ENCODE data around the gene DNAJC11.

DNAJC11 gene

DNA sequence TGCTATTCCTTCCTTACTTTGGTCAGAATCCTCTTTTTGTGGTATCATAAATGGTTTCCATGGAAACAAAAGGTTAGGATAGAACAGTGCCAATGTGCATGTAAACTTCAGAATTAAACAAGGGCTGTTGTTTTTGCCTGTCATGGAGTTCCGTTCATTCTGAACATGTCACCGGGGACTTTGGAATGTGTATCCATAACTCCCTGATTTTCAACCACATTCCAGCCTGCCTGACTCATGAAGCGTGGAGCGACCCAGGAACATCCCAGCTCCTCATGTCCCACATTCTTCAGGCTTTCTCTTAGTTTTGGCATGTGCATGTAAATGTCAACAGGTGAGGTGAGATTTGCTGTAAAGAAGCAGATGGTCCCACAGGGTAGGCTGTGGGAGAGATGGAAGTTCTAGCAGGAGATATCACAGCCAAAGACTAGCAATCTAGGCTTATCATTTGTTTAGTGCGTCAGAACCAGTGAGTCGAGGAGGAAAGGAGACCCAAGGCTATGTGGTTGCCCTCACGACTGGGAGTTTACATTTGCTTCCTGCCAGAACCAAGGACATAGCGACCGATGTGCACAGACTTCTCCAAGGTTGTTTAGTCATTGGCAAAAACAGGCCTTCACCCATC, 23.0 kb upstream of the DNAJC11 start:
- peaks cover 65% of the 10 kb centered on the region for H3K27me3 ChIP-seq (replicated peaks; ENCODE audit: insufficient read depth, low read length)
- no peaks in the 10 kb centered on the region for H3K36me3 ChIP-seq (replicated peaks; ENCODE audit: insufficient read depth, low read length)
- no peak overlapping the region for H3K9ac ChIP-seq (ENCODE audit: low read length)
- H3K9me3 ChIP-seq (replicated peaks; ENCODE audit: insufficient read depth, low read length): no peaks in the 10 kb centered on the region
- DNase-seq: no peak
- no peak for TF ChIP-seq EZH2phosphoT487 (IDR thresholded peaks at IDR 0.05; ENCODE audit: low read length)
- TF ChIP-seq EZH2 (optimal IDR thresholded peaks at IDR 0.05; ENCODE audit: low read depth, low read length): no peak
- no peak for TF ChIP-seq CTCF (IDR thresholded peaks at IDR 0.05; ENCODE audit: low read length)
- no peaks in the 10 kb centered on the region for H3K4me1 ChIP-seq (ENCODE audit: low read length)
- H3K4me3 ChIP-seq (ENCODE audit: low read length): no peak overlapping the region
- no peak overlapping the region for H3K27ac ChIP-seq (ENCODE audit: low read length)
- no peak overlapping the region for H2AFZ ChIP-seq (ENCODE audit: low read length)
- H4K20me1 ChIP-seq (ENCODE audit: insufficient read depth, low read length): no peaks in the 10 kb centered on the region
- no peaks in the 10 kb centered on the region for H3K79me2 ChIP-seq (ENCODE audit: low read length)
- no peak overlapping the region for H3K4me2 ChIP-seq (ENCODE audit: low read depth, low read length)
- H3K9me2 ChIP-seq (replicated peaks; ENCODE audit: insufficient read depth, low read length): no peaks in the 10 kb centered on the region
- no peaks in the 10 kb centered on the region for H3F3A ChIP-seq (ENCODE audit: insufficient read depth, low read length)

- H3K27ac ChIP-seq (ENCODE audit: low read length): no peak overlapping the region
- TF ChIP-seq EZH2 (optimal IDR thresholded peaks at IDR 0.05; ENCODE audit: low read depth, low read length): no peak
- no peak for TF ChIP-seq CTCF (IDR thresholded peaks at IDR 0.05; ENCODE audit: low read length)
- no peak for TF ChIP-seq EZH2phosphoT487 (IDR thresholded peaks at IDR 0.05; ENCODE audit: low read length)
Observed at GRCh38 chr1:6723621-6724428, 22.2 kb upstream of the DNAJC11 start.

GRCh38 chr1:6711174-6711573, 9.6 kb upstream of the DNAJC11 start:
- H3K27me3 ChIP-seq (replicated peaks; ENCODE audit: insufficient read depth, low read length): peaks cover 74% of the 10 kb centered on the region
- H4K20me1 ChIP-seq (ENCODE audit: insufficient read depth, low read length): no peaks in the 10 kb centered on the region
- H3K9me3 ChIP-seq (replicated peaks; ENCODE audit: insufficient read depth, low read length): no peaks in the 10 kb centered on the region
- no peak overlapping the region for H2AFZ ChIP-seq (ENCODE audit: low read length)
- no peaks in the 10 kb centered on the region for H3K9me2 ChIP-seq (replicated peaks; ENCODE audit: insufficient read depth, low read length)
- no peak for DNase-seq
- H3K4me1 ChIP-seq (ENCODE audit: low read length): no peaks in the 10 kb centered on the region
- TF ChIP-seq CTCF (IDR thresholded peaks at IDR 0.05; ENCODE audit: low read length) (no peak), EZH2phosphoT487 (IDR thresholded peaks at IDR 0.05; ENCODE audit: low read length) (no peak), EZH2 (optimal IDR thresholded peaks at IDR 0.05; ENCODE audit: low read depth, low read length) (no peak)
- no peaks in the 10 kb centered on the region for H3F3A ChIP-seq (ENCODE audit: insufficient read depth, low read length)
- H3K9ac ChIP-seq (ENCODE audit: low read length): no peak overlapping the region
- no peak overlapping the region for H3K4me3 ChIP-seq (ENCODE audit: low read length)
- H3K36me3 ChIP-seq (replicated peaks; ENCODE audit: insufficient read depth, low read length): no peaks in the 10 kb centered on the region
- H3K27ac ChIP-seq (ENCODE audit: low read length): no peak overlapping the region
- H3K79me2 ChIP-seq (ENCODE audit: low read length): no peaks in the 10 kb centered on the region
- H3K4me2 ChIP-seq (ENCODE audit: low read depth, low read length): no peak overlapping the region

More at GRCh38 chr1:6723621-6724428, 22.2 kb upstream of the DNAJC11 start:
- Histone ChIP-seq H3F3A (ENCODE audit: insufficient read depth, low read length) (no peaks in the 10 kb centered on the region), H3K4me2 (ENCODE audit: low read depth, low read length) (no peak overlapping the region), H3K9me2 (replicated peaks; ENCODE audit: insufficient read depth, low read length) (no peaks in the 10 kb centered on the region), H3K9ac (ENCODE audit: low read length) (no peak overlapping the region), H3K9me3 (replicated peaks; ENCODE audit: insufficient read depth, low read length) (no peaks in the 10 kb centered on the region), H3K36me3 (replicated peaks; ENCODE audit: insufficient read depth, low read length) (no peaks in the 10 kb centered on the region), H3K4me1 (ENCODE audit: low read length) (no peaks in the 10 kb centered on the region), H3K79me2 (ENCODE audit: low read length) (no peaks in the 10 kb centered on the region), H4K20me1 (ENCODE audit: insufficient read depth, low read length) (no peaks in the 10 kb centered on the region), H2AFZ (ENCODE audit: low read length) (no peak overlapping the region), H3K27me3 (replicated peaks; ENCODE audit: insufficient read depth, low read length) (peaks cover 66% of the 10 kb centered on the region), H3K4me3 (ENCODE audit: low read length) (no peak overlapping the region)
- no peak for DNase-seq

Measured in MM.1S (cell line).